Esophagus squamous epithelium (tissue), 4 donors: ENCODE results near the gene TMEM87B.

Source experiments
- POLR2A ChIP-seq, 4 donors: fragments of 450-650 bp; IDR thresholded peaks; one replicate each; pipeline ENCODE4 v1.6.1; 2017; ENCODE audit warnings: antibody characterized with exemption in 4 of 4, mild to moderate bottlenecking in 4 of 4, moderate library complexity in 3 of 4
- TF ChIP-seq, protein P1 (sequence below), 6 experiments: fragments of 450-650 bp in 4 of 6; fragments of 200-600 bp in 2 of 6; sonication (generic) in 2 of 6; IDR thresholded peaks; one replicate each; pipeline ENCODE4 v1.5.1; 2016 to 2019; ENCODE audit warnings: antibody characterized with exemption in 6 of 6, mild to moderate bottlenecking in 4 of 6, moderate library complexity in 4 of 6

DNA sequence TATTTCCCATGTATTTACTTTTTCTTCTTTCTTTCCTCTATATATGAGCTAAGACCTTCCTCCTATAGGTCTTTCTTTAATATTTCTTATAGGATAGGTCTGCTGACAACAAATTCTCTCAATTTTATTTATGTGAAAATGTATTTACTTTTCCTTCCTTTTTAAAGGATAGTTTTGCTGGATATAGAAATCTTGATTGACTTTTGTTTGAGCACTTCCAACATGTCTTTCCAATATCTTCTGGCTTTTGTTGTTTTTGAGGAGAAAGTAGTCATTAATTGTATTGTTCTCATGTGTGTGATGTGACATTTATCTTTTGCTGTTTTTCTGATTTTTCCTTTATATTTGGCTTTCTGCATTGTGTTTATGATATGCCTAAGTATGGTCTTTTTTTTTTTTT, 54.2 kb downstream of the TMEM87B start:
- TF ChIP-seq, protein P1, sequence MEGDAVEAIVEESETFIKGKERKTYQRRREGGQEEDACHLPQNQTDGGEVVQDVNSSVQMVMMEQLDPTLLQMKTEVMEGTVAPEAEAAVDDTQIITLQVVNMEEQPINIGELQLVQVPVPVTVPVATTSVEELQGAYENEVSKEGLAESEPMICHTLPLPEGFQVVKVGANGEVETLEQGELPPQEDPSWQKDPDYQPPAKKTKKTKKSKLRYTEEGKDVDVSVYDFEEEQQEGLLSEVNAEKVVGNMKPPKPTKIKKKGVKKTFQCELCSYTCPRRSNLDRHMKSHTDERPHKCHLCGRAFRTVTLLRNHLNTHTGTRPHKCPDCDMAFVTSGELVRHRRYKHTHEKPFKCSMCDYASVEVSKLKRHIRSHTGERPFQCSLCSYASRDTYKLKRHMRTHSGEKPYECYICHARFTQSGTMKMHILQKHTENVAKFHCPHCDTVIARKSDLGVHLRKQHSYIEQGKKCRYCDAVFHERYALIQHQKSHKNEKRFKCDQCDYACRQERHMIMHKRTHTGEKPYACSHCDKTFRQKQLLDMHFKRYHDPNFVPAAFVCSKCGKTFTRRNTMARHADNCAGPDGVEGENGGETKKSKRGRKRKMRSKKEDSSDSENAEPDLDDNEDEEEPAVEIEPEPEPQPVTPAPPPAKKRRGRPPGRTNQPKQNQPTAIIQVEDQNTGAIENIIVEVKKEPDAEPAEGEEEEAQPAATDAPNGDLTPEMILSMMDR (IDR thresholded peaks at IDR 0.05) = no peak
- TF ChIP-seq POLR2A (IDR thresholded peaks at IDR 0.05) = no peak
